Common myeloid progenitor, CD34-positive (primary cell): ENCODE measurements around the gene REXO1.
A peak's percentile ranks its signal among the peaks of the same experiment; 100 is the strongest.
"Not testable (repeated sequence)": the region's sequence is repeated elsewhere in the genome, so short reads cannot be mapped to it uniquely, and the experiment has no call there.

ENCODE experiments used
- CTCF ChIA-PET: fragments of 350-600 bp; sonication (Branson Sonifier 250); formaldehyde crosslinking; loops from one replicate; lab custom pipeline; 2021; ENCODE audit warnings: antibody characterized with exemption; lab: Charles Lee
- POLR2A ChIA-PET: fragments of 350-600 bp; sonication (Branson Sonifier 250); formaldehyde crosslinking; loops from one replicate; lab custom pipeline; 2021; ENCODE audit warnings: antibody characterized with exemption; lab: Charles Lee
- DNase-seq, 3 donors: peaks; one replicate each; pipeline versions ENCODE4 v3.0.0 to v3.0.0-alpha.2; 2013
- H3K27ac ChIP-seq, 2 experiments: 1 replicate in 1 of 2; 2 replicates in 1 of 2; pipeline ENCODE4 v1.7.0; 2013; ENCODE audit warnings: inconsistent platforms in 2 of 2, low read length in 2 of 2, mild to moderate bottlenecking in 2 of 2, low read depth in 1 of 2, moderate library complexity in 1 of 2; ENCODE audit not compliant: severe bottlenecking in 2 of 2, insufficient read depth in 1 of 2, poor library complexity in 1 of 2
- H3K27me3 ChIP-seq, 5 experiments: replicated peaks in 2 of 5; 1 replicate in 3 of 5; 2 replicates in 2 of 5; pipeline versions ENCODE4 v1.6.1 to v1.7.0; 2013; ENCODE audit warnings: low read length in 4 of 5, mild to moderate bottlenecking in 2 of 5, moderate library complexity in 2 of 5, inconsistent platforms in 1 of 5; ENCODE audit not compliant: insufficient read depth in 5 of 5, control insufficient read depth in 4 of 5
- H3K36me3 ChIP-seq, 4 experiments: 1 replicate in 2 of 4; 2 replicates in 2 of 4; pipeline versions ENCODE4 v1.6.1 to v1.7.0; 2013; ENCODE audit warnings: low read length in 3 of 4, control low read depth in 1 of 4, mild to moderate bottlenecking in 1 of 4; ENCODE audit not compliant: control insufficient read depth in 4 of 4, insufficient read depth in 4 of 4
- H3K4me1 ChIP-seq, 4 experiments: 1 replicate in 3 of 4; 2 replicates in 1 of 4; pipeline versions ENCODE4 v1.6.1 to v1.7.1; 2013; ENCODE audit warnings: low read length in 3 of 4, mild to moderate bottlenecking in 3 of 4, control low read depth in 1 of 4, inconsistent platforms in 1 of 4, moderate library complexity in 1 of 4; ENCODE audit not compliant: control insufficient read depth in 4 of 4, insufficient read depth in 4 of 4; ENCODE audit errors: control extremely low read depth in 1 of 4
- H3K4me3 ChIP-seq, 7 experiments: 1 replicate in 4 of 7; 2 replicates in 3 of 7; pipeline versions ENCODE4 v1.5.1 to v1.7.0; 2013; ENCODE audit warnings: mild to moderate bottlenecking in 7 of 7, low read length in 6 of 7, moderate library complexity in 6 of 7, inconsistent platforms in 2 of 7, low read depth in 2 of 7, control low read depth in 1 of 7; ENCODE audit not compliant: insufficient read depth in 4 of 7, control insufficient read depth in 1 of 7; ENCODE audit errors: extremely low read depth in 1 of 7
- H3K9me3 ChIP-seq, 5 experiments: 1 replicate in 4 of 5; 2 replicates in 1 of 5; pipeline versions ENCODE4 v1.6.1 to v1.7.1; 2013; ENCODE audit warnings: low read length in 4 of 5, mild to moderate bottlenecking in 2 of 5, inconsistent platforms in 1 of 5, low read depth in 1 of 5, moderate library complexity in 1 of 5; ENCODE audit not compliant: control insufficient read depth in 4 of 5, insufficient read depth in 2 of 5; ENCODE audit errors: control extremely low read depth in 1 of 5
- WGBS: methylation state at CpG from one replicate; pipeline ENCODE4 v1.1.5; 2013; ENCODE audit not compliant: insufficient coverage; 5-methylcytosine and 5-hydroxymethylcytosine counted together

The REXO1 gene

DNA sequence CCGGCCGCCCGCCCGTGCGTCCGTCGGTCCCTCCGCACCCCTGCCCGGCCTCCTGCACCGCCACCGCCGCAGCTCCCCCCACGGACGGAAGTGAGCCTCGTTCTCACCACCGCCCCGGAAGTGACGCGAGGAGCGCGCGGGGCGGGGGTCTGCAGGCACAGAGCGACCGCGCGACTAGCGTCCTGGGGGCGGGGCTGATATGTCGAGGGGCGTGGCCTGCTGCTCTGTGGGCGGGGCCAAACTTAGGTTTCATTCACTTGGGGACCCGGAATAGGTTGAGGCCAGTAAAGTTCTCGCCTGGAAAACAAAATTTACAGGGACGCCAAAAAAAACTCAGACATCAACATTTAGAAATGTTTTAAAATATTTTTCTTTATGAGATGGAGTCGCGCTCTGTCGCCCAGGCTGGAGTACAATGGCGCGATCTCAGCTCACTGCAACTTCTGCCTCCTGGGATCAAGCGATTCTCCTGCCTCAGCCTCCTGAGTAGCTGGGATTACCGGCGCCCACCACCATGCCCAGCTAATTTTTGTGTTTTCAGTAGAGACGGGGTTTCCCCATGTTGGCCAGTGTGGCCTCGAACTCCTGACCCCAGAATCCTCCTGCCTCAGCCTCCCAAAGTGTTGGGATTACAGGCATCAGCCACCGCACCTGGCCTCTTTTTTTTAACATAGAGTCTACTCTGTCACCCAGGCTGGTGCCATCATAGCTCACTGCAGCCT lies 37.3 kb upstream of the REXO1 start, which contains the start of gene ABHD17A:
Gene ABHD17A (minus strand): TSS at position 99 of the 722 bp plus-strand sequence. CDS start 3,930 bp downstream, outside the sequence.
- peak within 1 kb of the TSS; percentile 74 to 95 (median 84) for H3K4me3 ChIP-seq
- peak; percentile 93 to 96 (median 95) for DNase-seq
- peak within 1 kb of the TSS; percentile 25 to 79 for H3K27ac ChIP-seq
- 23% methylated on average over 39 of the region's 46 CpGs for WGBS
- H3K4me1 ChIP-seq, result peaks cover 3 to 45% (median 39%) of the 10 kb centered on the region in 4 experiments
- CTCF ChIA-PET, result interaction anchor here (1.0 to 1.2 kb wide), 4 partner anchors 9 to 32 kb away, joined by 3 to 4 read pairs (median 3); no protein-coding TSS in a partner anchor
- POLR2A ChIA-PET, result interaction anchor here (1.0 to 1.9 kb wide), 3 partner anchors 9 to 21 kb away, joined by 3 to 6 read pairs (median 4); no protein-coding TSS in a partner anchor
- H3K9me3 ChIP-seq, H3K36me3 ChIP-seq, H3K27me3 ChIP-seq: not testable (repeated sequence)

DNA sequence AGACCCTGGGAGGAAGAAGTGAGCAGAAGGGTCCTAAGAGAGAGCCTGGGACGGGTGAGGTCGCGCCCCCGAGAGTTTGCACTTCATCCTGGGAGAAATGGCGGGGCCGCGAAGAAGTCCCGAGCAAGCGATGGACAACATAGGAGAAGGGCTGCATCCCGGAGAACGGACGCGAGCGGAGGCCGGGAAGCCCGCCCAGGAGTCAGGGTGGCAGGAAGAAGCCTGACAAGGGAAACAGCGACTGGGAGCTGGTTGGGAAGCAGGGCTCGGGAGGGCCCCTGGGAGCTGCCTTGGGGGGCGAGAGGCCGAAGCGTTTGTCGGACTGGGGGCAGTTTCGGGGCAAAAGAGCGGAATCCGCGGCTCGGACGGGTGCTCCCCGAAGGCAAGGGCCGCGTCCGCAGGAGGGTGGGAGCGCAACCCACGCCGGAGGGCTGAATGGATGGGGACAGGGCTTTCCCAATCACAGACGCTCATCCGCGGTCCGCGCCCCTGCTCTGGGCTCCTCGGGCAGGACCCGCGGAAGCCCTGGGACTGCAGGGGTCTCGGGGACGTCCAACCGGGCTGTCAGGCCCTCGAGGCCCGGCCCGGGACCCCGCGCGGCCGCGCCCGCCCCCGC lies 36.5 kb upstream of the REXO1 start:
- CTCF ChIA-PET, result interaction anchor here (1.0 to 1.2 kb wide), 2 partner anchors 8 to 13 kb away, joined by 3 to 4 read pairs; no protein-coding TSS in a partner anchor
- no peaks in the 10 kb centered on the region for H3K9me3 ChIP-seq

DNA sequence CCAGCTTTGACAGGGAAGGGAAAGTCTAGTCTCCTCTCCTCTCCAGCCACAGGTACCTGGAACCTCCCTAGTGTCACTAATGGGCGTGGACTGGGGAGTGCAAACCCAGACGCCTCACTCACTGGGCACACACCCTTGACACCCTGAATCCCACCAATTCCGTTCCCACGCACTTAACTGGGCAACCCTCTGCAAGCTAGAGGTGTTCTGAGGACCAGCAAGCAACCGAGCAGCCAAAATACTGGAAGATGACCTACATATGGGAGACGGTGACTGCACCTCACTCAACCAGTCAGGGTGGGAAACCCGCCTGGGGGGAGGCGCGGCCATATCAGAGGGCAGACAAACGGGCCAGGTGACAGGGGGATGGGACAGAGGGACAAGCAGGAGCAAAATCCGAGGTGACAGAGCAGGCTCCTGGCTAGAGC lies 36.0 kb upstream of the REXO1 start:
- POLR2A ChIA-PET, result interaction anchor here (1.0 to 1.9 kb wide), 3 partner anchors 8 to 20 kb away, joined by 3 to 6 read pairs (median 4); no protein-coding TSS in a partner anchor
- Histone ChIP-seq H3K36me3 (peaks cover 0 to 12% (median 5%) of the 10 kb centered on the region in 4 experiments), H3K27me3 (no peaks in the 10 kb centered on the region), H3K27ac (peak overlapping the region in 1 of 2 experiments; percentile 79), H3K9me3 (no peaks in the 10 kb centered on the region), H3K4me1 (peaks cover 3 to 45% (median 39%) of the 10 kb centered on the region in 4 experiments), H3K4me3 (peak overlapping the region; percentile 74 to 95 (median 84))
- CTCF ChIA-PET, result interaction anchor here (0.6 to 1.8 kb wide), 5 partner anchors 8 to 20 kb away, joined by 3 to 8 read pairs (median 4); no protein-coding TSS in a partner anchor
- DNase-seq, result no peak
- WGBS, result 11% methylated on average over 11 of the region's 11 CpGs

More for the DNA sequence above, 36.5 kb upstream of the REXO1 start:
- no peaks in the 10 kb centered on the region for H3K27me3 ChIP-seq
- no peak for DNase-seq
- peak overlapping the region; percentile 74 to 95 (median 84) for H3K4me3 ChIP-seq
- POLR2A ChIA-PET, result interaction anchor here (1.0 to 1.9 kb wide), 3 partner anchors 9 to 20 kb away, joined by 3 to 6 read pairs (median 4); no protein-coding TSS in a partner anchor
- WGBS, result 1% methylated on average over 54 of the region's 56 CpGs
- peaks cover 0 to 12% (median 5%) of the 10 kb centered on the region in 4 experiments for H3K36me3 ChIP-seq
- peak overlapping the region; percentile 25 to 79 for H3K27ac ChIP-seq
- H3K4me1 ChIP-seq, result peaks cover 3 to 45% (median 39%) of the 10 kb centered on the region in 4 experiments

DNA sequence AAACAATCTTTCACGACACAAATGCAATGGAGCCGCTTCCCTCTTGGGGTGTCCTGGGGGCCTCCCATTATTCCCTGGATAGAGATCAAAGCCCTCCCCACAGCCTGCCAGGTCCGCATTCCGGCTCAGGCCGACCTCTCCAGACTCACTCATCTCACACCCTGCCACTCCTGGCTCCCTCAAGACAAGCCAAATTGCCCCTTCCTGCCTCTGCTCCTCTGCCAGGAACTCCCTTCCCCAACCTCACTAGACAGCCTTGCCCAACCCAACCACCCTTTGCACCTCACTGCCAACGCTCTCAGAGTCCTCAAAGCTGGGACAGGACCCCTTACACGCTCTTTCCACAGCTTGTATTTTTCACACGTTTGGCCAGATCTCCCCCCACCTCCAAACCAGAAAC lies 35.5 kb upstream of the REXO1 start:
- no peak for DNase-seq
- Histone ChIP-seq H3K27me3 (no peaks in the 10 kb centered on the region), H3K36me3 (peaks cover 0 to 12% (median 5%) of the 10 kb centered on the region in 4 experiments), H3K4me3 (peak overlapping the region in 6 of 7 experiments; percentile 5 to 95 (median 87)), H3K4me1 (peaks cover 3 to 45% (median 39%) of the 10 kb centered on the region in 4 experiments), H3K9me3 (no peaks in the 10 kb centered on the region), H3K27ac (peak overlapping the region in 1 of 2 experiments; percentile 79)
- POLR2A ChIA-PET, result no interaction called here
- CTCF ChIA-PET, result interaction anchor here (0.6 to 1.8 kb wide), 4 partner anchors 9 to 21 kb away, joined by 3 to 8 read pairs (median 6); no protein-coding TSS in a partner anchor
- 59% methylated on average over 7 of the region's 8 CpGs for WGBS

DNA sequence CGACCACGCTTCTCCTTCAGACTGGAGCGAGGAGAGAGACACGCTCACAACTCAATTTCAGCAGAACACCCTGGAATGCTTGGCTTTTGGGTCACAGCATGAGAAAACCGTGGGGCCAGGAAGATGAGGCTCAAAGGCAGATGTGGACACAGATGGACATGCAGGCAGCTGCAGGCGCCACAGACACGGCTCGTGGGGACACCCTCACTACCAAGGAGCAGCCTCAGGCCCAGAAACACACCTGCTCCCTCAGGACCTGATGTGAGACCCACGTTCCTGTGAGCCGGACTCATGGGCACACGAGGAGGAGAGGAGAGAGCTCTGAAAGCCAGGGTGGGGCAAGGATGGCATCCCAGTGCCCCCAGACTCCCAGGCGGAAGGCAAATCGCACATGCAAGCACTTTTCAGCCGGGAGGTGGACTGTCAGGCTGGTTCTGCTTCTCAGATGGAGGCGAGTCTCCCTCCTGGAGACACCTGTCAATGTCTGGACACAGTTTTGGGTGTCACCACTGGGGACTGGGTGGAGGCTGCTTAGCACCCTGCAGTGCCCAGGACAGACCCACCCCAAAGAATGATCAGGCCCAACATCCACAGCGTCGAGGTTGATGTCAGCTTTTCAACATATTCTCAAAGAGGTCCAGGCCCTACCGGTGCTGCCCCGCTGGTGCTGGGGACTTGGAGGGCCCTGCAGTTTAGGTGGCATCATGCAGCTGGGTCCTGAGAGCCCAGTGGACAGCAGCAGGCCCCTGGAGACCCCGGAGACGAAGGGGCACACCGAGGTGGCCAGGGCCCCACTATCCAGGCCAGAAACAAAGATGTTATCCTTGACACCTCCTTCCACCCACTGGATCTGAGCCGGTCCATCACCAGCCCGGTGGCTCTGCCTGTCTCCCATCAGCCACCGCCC lies 34.8 kb upstream of the REXO1 start:
- WGBS, result 91% methylated on average over 19 of the region's 25 CpGs
- H3K9me3 ChIP-seq, result no peaks in the 10 kb centered on the region
- DNase-seq, result no peak
- H3K36me3 ChIP-seq, result peaks cover 0 to 12% (median 5%) of the 10 kb centered on the region in 4 experiments
- POLR2A ChIA-PET, result no interaction called here
- H3K4me1 ChIP-seq, result peaks cover 3 to 45% (median 39%) of the 10 kb centered on the region in 4 experiments
- CTCF ChIA-PET, result interaction anchor here (1.3 to 1.8 kb wide), 3 partner anchors 8 to 18 kb away, joined by 5 to 8 read pairs (median 8); no protein-coding TSS in a partner anchor
- H3K4me3 ChIP-seq, result peak overlapping the region in 5 of 7 experiments; percentile 40 to 95 (median 93)
- peak overlapping the region in 1 of 2 experiments; percentile 79 for H3K27ac ChIP-seq
- H3K27me3 ChIP-seq, result no peaks in the 10 kb centered on the region
